ENCODE results near the gene WNT9A.

The WNT9A gene

GRCh38 chr1:227883641-227884301, 64.0 kb downstream of the WNT9A start:
- TF ChIP-seq FOXP2 (optimal IDR thresholded peaks at IDR 0.05; ENCODE audit: borderline replicate concordance, extremely low read depth, extremely low read length, insufficient read depth) = no peak
- TF ChIP-seq POLR2AphosphoS5 (IDR thresholded peaks at IDR 0.05; ENCODE audit: low read depth, low read length) = no peak
- TF ChIP-seq, protein P1, sequence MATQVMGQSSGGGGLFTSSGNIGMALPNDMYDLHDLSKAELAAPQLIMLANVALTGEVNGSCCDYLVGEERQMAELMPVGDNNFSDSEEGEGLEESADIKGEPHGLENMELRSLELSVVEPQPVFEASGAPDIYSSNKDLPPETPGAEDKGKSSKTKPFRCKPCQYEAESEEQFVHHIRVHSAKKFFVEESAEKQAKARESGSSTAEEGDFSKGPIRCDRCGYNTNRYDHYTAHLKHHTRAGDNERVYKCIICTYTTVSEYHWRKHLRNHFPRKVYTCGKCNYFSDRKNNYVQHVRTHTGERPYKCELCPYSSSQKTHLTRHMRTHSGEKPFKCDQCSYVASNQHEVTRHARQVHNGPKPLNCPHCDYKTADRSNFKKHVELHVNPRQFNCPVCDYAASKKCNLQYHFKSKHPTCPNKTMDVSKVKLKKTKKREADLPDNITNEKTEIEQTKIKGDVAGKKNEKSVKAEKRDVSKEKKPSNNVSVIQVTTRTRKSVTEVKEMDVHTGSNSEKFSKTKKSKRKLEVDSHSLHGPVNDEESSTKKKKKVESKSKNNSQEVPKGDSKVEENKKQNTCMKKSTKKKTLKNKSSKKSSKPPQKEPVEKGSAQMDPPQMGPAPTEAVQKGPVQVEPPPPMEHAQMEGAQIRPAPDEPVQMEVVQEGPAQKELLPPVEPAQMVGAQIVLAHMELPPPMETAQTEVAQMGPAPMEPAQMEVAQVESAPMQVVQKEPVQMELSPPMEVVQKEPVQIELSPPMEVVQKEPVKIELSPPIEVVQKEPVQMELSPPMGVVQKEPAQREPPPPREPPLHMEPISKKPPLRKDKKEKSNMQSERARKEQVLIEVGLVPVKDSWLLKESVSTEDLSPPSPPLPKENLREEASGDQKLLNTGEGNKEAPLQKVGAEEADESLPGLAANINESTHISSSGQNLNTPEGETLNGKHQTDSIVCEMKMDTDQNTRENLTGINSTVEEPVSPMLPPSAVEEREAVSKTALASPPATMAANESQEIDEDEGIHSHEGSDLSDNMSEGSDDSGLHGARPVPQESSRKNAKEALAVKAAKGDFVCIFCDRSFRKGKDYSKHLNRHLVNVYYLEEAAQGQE (IDR thresholded peaks at IDR 0.05; ENCODE audit: insufficient read depth in 1 of 2, low read depth in 2 of 2, low read length in 2 of 2) = no peak
- TF ChIP-seq SIN3A (IDR thresholded peaks at IDR 0.05; ENCODE audit: borderline replicate concordance, insufficient read depth, low read length) = no peak
- no peak for TF ChIP-seq TAF1 (IDR thresholded peaks at IDR 0.05; ENCODE audit: borderline replicate concordance, insufficient read depth, low read length)

DNA sequence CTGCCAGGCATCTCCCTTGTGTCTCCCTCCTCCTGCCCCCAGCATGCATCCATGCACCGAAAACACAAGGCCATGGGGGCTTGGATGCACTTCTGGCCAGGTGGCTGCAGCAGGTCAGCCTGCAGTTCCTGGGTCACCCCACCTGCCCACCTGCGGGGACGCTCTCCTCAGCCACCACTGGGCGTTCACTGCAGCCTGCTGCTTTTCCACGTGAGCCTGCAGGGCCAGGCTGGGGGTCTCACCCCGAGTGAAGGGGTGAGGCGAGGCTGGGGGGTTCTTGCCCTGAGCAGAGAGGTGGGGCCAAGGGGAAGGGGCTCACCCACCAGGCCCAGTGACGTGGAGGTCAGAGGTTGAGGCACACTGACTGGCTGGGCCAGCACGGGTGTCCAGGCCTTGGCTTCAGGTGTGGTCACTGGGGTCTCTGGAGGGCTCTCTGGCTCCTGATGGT, 64.6 kb downstream of the WNT9A start:
- TF ChIP-seq FOXP2 (optimal IDR thresholded peaks at IDR 0.05; ENCODE audit: borderline replicate concordance, extremely low read depth, extremely low read length, insufficient read depth) = no peak
- TF ChIP-seq SIN3A (IDR thresholded peaks at IDR 0.05; ENCODE audit: borderline replicate concordance, insufficient read depth, low read length) = no peak
- TF ChIP-seq, protein P1 (IDR thresholded peaks at IDR 0.05; ENCODE audit: insufficient read depth in 1 of 2, low read depth in 2 of 2, low read length in 2 of 2) = no peak
- no peak for TF ChIP-seq POLR2AphosphoS5 (IDR thresholded peaks at IDR 0.05; ENCODE audit: low read depth, low read length)
- no peak for TF ChIP-seq TAF1 (IDR thresholded peaks at IDR 0.05; ENCODE audit: borderline replicate concordance, insufficient read depth, low read length)

DNA sequence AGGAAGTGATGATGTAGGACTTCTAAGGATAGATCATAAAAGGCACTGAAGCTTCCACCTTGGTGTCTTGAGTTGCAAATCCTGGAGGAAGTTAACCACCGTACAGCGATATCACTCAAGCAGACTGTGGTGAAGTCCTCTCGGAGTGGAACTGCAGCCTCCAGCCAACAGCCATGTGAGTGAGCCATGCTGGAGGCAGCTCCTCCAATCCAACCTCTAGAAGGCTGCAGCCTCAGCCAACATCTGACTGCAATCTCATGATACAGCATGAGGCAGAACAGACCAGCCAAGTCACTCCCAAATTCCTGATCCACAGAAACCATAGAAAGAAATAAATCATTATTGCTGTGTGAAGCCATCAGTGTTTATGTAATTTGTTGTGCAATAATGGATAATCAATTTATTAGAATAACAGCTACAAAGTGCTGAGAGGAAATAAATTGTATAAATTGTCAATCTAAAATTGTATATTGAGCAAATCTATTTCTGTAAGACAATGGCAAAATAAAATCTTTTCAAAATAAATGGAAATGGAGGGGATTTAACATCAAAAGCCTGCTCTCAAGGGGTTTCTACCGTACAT, 67.3 kb downstream of the WNT9A start:
- TF ChIP-seq SIN3A (IDR thresholded peaks at IDR 0.05; ENCODE audit: borderline replicate concordance, insufficient read depth, low read length) = no peak
- TF ChIP-seq TAF1 (IDR thresholded peaks at IDR 0.05; ENCODE audit: borderline replicate concordance, insufficient read depth, low read length) = no peak
- TF ChIP-seq, protein P1 (IDR thresholded peaks at IDR 0.05; ENCODE audit: insufficient read depth in 1 of 2, low read depth in 2 of 2, low read length in 2 of 2) = no peak
- no peak for TF ChIP-seq POLR2AphosphoS5 (IDR thresholded peaks at IDR 0.05; ENCODE audit: low read depth, low read length)
- no peak for TF ChIP-seq FOXP2 (optimal IDR thresholded peaks at IDR 0.05; ENCODE audit: borderline replicate concordance, extremely low read depth, extremely low read length, insufficient read depth)

GRCh38 chr1:227870366-227870765, 77.4 kb downstream of the WNT9A start:
- TF ChIP-seq, protein P1 (IDR thresholded peaks at IDR 0.05; ENCODE audit: insufficient read depth in 1 of 2, low read depth in 2 of 2, low read length in 2 of 2) = no peak
- TF ChIP-seq TAF1 (IDR thresholded peaks at IDR 0.05; ENCODE audit: borderline replicate concordance, insufficient read depth, low read length) (no peak), POLR2AphosphoS5 (IDR thresholded peaks at IDR 0.05; ENCODE audit: low read depth, low read length) (no peak), SIN3A (IDR thresholded peaks at IDR 0.05; ENCODE audit: borderline replicate concordance, insufficient read depth, low read length) (no peak), FOXP2 (optimal IDR thresholded peaks at IDR 0.05; ENCODE audit: borderline replicate concordance, extremely low read depth, extremely low read length, insufficient read depth) (no peak)

Measured in PFSK-1 (cell line).